GM23338 (cell line): ENCODE measurements around the gene OMA1. TPM values are rescaled to one million over a fixed set of nuclear protein-coding genes. Genes with fewer than 3 reads are reported as not detected.

Source experiments
- ATAC-seq: fragments of 200-7000 bp; cut with Tn5 transposase; 3 replicates; pipeline ENCODE4 v1.9.1; 2020
- DNase-seq: peaks from one replicate; pipeline ENCODE4 v3.0.0-alpha.2; 2015; ENCODE audit warnings: low spot score
- H2AFZ ChIP-seq: fragments of 200-600 bp; sonication (generic); 2 replicates; pipeline ENCODE4 v1.8.0; 2016; ENCODE audit warnings: antibody characterized with exemption, mild to moderate bottlenecking, moderate library complexity
- H3F3A ChIP-seq: fragments of 200-600 bp; sonication (generic); replicated peaks from 2 replicates; pipeline ENCODE4 v1.8.0; 2017; ENCODE audit warnings: antibody characterized with exemption, mixed run types, low read depth
- H3K27ac ChIP-seq: fragments of 200-600 bp; sonication (generic); 2 replicates; pipeline ENCODE4 v1.6.1; 2016; ENCODE audit warnings: low read depth
- H3K27me3 ChIP-seq: fragments of 200-600 bp; sonication (generic); 2 replicates; pipeline ENCODE4 v1.8.0; 2016; ENCODE audit warnings: mild to moderate bottlenecking, mixed run types, moderate library complexity; ENCODE audit not compliant: insufficient read depth
- H3K36me3 ChIP-seq: fragments of 200-600 bp; sonication (generic); 2 replicates; pipeline ENCODE4 v1.8.0; 2016; ENCODE audit warnings: mild to moderate bottlenecking; ENCODE audit not compliant: insufficient read depth
- H3K4me1 ChIP-seq: fragments of 200-600 bp; sonication (generic); 2 replicates; pipeline ENCODE4 v1.8.0; 2016; ENCODE audit warnings: mild to moderate bottlenecking, moderate library complexity; ENCODE audit not compliant: insufficient read depth
- H3K4me2 ChIP-seq: fragments of 200-600 bp; sonication (generic); 2 replicates; pipeline ENCODE4 v1.7.1; 2017; ENCODE audit warnings: mixed run types
- H3K4me3 ChIP-seq: fragments of 200-600 bp; sonication (generic); 2 replicates; pipeline ENCODE4 v1.6.1; 2016; ENCODE audit warnings: mixed run types
- H3K79me2 ChIP-seq: fragments of 200-600 bp; sonication (generic); replicated peaks from 2 replicates; pipeline ENCODE4 v1.8.0; 2017; ENCODE audit warnings: mild to moderate bottlenecking; ENCODE audit not compliant: insufficient read depth
- H3K9me2 ChIP-seq: fragments of 200-600 bp; sonication (generic); 2 replicates; pipeline ENCODE4 v1.8.0; 2017; ENCODE audit not compliant: insufficient read depth
- H4K20me1 ChIP-seq: fragments of 200-600 bp; sonication (generic); replicated peaks from 2 replicates; pipeline ENCODE4 v1.8.0; 2017; ENCODE audit warnings: mild to moderate bottlenecking; ENCODE audit not compliant: insufficient read depth
- H3K27ac Mint-ChIP-seq: 2 replicates; pipeline ENCODE4 v1.8.0; 2020; ENCODE audit warnings: inconsistent platforms, mild to moderate bottlenecking, moderate library complexity, mixed read lengths
- H3K27me3 Mint-ChIP-seq: 3 replicates; pipeline ENCODE4 v1.8.0; 2022; ENCODE audit warnings: low read depth, mild to moderate bottlenecking, moderate library complexity, mixed read lengths, inconsistent platforms; ENCODE audit not compliant: insufficient read depth, poor library complexity
- H3K36me3 Mint-ChIP-seq: 3 replicates; pipeline ENCODE4 v1.8.0; 2021; ENCODE audit warnings: low read depth, mild to moderate bottlenecking, inconsistent platforms, moderate library complexity, mixed read lengths
- H3K4me1 Mint-ChIP-seq: 3 replicates; pipeline ENCODE4 v1.8.0; 2020; ENCODE audit warnings: mild to moderate bottlenecking, inconsistent platforms, mixed read lengths
- H3K4me3 Mint-ChIP-seq: 3 replicates; pipeline ENCODE4 v1.8.0; 2021; ENCODE audit warnings: moderate library complexity, mild to moderate bottlenecking, inconsistent platforms, mixed read lengths
- H3K9me3 Mint-ChIP-seq: 3 replicates; pipeline ENCODE4 v1.8.0; 2020; ENCODE audit warnings: moderate library complexity, mild to moderate bottlenecking, inconsistent platforms, mixed read lengths
- CREB1 ChIP-seq: fragments of 250-450 bp; sonication (Bioruptor Pico); IDR thresholded peaks from 2 replicates; pipeline ENCODE4 v1.5.0; 2020; ENCODE audit warnings: low read depth, mild to moderate bottlenecking, moderate library complexity
- JUNB ChIP-seq: IDR thresholded peaks from one replicate; pipeline ENCODE4 v1.6.1; 2016; ENCODE audit warnings: antibody characterized with exemption; ENCODE audit not compliant: unreplicated experiment
- NANOG ChIP-seq: IDR thresholded peaks from 2 replicates; pipeline ENCODE4 v1.6.1; 2016; ENCODE audit warnings: antibody characterized with exemption, borderline replicate concordance
- STAT1 ChIP-seq: IDR thresholded peaks from one replicate; pipeline ENCODE4 v1.6.1; 2016; ENCODE audit warnings: antibody characterized with exemption; ENCODE audit not compliant: unreplicated experiment
- ZNF331 ChIP-seq: fragments of 250-450 bp; sonication (Bioruptor Pico); IDR thresholded peaks from 2 replicates; pipeline ENCODE4 v1.5.0; 2020; ENCODE audit warnings: low read depth, mild to moderate bottlenecking, moderate library complexity
- polyA plus RNA-seq: library from polyadenylated mRNA; unstranded; fragments of >200 nt; fragmentation: Nextera tagmentation; extraction: Ambion mirVana; gene quantifications from 2 replicates; pipeline ENCODE4 v1.2.1, GENCODE V29; 2016
- total RNA-seq: library from RNA; depleted of rRNA; stranded (reverse); fragments of >200 nt; shearing (Covaris generic); gene quantifications from 2 replicates; pipeline ENCODE4 v1.2.3, GENCODE V29; 2014
- TF ChIP-seq, protein P1 (sequence below): fragments of 250-450 bp; sonication (Bioruptor Pico); IDR thresholded peaks from 2 replicates; pipeline ENCODE4 v1.5.0; 2020; ENCODE audit warnings: mild to moderate bottlenecking, moderate library complexity
- TF ChIP-seq, protein P2 (sequence below), 2 experiments: fragments of 200-600 bp in 1 of 2; sonication (generic) in 1 of 2; conservative IDR thresholded peaks; 2 replicates each; pipeline versions ENCODE4 v1.5.1 to v1.6.1; 2016 to 2017; ENCODE audit warnings: antibody characterized with exemption in 2 of 2, low read depth in 2 of 2, mild to moderate bottlenecking in 2 of 2, moderate library complexity in 1 of 2
- TF ChIP-seq, protein P3 (sequence below): IDR thresholded peaks from one replicate; pipeline ENCODE4 v1.6.1; 2018; ENCODE audit warnings: antibody characterized with exemption; ENCODE audit not compliant: unreplicated experiment

OMA1 gene
- total and polyA plus RNA-seq, 2 experiments from 2014 or later, result 21.3 to 33.1 TPM

DNA sequence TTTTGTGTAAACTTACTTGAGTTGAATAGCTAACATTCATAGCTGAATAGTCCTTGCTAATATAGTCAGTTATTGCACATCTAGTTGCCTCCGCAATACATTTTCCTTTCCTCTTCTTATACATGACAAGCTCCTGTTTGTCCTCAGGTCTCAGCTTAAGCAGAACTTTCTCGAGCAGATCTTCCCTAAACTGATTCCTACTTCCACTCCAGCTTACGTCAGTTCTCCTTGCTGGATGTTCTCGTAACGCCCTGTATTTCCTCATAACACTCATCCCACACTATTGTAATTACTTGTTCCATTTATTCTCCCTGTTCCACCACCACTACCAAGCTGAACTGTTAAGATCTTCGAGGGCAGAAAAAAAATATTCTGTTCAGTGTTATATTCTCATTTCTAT, 15.1 kb upstream of the OMA1 start:
- H3K36me3 ChIP-seq, result no peaks in the 10 kb centered on the region
- no peaks in the 10 kb centered on the region for H3K79me2 ChIP-seq
- Mint-ChIP-seq H3K4me1 (peaks cover 12% of the 10 kb centered on the region), H3K36me3 (no peaks in the 10 kb centered on the region; the same call in 2 of the 3 replicates), H3K27me3 (no peaks in the 10 kb centered on the region), H3K9me3 (peaks cover 9% of the 10 kb centered on the region; the same call in 1 of the 3 replicates), H3K27ac (no peak overlapping the region), H3K4me3 (no peak overlapping the region)
- H3K4me1 ChIP-seq, result peaks cover 10% of the 10 kb centered on the region
- DNase-seq, result no peak
- H3K4me2 ChIP-seq, result no peak overlapping the region
- H4K20me1 ChIP-seq, result no peaks in the 10 kb centered on the region
- no peaks in the 10 kb centered on the region for H3K9me2 ChIP-seq
- no peak for ATAC-seq
- TF ChIP-seq, protein P1, sequence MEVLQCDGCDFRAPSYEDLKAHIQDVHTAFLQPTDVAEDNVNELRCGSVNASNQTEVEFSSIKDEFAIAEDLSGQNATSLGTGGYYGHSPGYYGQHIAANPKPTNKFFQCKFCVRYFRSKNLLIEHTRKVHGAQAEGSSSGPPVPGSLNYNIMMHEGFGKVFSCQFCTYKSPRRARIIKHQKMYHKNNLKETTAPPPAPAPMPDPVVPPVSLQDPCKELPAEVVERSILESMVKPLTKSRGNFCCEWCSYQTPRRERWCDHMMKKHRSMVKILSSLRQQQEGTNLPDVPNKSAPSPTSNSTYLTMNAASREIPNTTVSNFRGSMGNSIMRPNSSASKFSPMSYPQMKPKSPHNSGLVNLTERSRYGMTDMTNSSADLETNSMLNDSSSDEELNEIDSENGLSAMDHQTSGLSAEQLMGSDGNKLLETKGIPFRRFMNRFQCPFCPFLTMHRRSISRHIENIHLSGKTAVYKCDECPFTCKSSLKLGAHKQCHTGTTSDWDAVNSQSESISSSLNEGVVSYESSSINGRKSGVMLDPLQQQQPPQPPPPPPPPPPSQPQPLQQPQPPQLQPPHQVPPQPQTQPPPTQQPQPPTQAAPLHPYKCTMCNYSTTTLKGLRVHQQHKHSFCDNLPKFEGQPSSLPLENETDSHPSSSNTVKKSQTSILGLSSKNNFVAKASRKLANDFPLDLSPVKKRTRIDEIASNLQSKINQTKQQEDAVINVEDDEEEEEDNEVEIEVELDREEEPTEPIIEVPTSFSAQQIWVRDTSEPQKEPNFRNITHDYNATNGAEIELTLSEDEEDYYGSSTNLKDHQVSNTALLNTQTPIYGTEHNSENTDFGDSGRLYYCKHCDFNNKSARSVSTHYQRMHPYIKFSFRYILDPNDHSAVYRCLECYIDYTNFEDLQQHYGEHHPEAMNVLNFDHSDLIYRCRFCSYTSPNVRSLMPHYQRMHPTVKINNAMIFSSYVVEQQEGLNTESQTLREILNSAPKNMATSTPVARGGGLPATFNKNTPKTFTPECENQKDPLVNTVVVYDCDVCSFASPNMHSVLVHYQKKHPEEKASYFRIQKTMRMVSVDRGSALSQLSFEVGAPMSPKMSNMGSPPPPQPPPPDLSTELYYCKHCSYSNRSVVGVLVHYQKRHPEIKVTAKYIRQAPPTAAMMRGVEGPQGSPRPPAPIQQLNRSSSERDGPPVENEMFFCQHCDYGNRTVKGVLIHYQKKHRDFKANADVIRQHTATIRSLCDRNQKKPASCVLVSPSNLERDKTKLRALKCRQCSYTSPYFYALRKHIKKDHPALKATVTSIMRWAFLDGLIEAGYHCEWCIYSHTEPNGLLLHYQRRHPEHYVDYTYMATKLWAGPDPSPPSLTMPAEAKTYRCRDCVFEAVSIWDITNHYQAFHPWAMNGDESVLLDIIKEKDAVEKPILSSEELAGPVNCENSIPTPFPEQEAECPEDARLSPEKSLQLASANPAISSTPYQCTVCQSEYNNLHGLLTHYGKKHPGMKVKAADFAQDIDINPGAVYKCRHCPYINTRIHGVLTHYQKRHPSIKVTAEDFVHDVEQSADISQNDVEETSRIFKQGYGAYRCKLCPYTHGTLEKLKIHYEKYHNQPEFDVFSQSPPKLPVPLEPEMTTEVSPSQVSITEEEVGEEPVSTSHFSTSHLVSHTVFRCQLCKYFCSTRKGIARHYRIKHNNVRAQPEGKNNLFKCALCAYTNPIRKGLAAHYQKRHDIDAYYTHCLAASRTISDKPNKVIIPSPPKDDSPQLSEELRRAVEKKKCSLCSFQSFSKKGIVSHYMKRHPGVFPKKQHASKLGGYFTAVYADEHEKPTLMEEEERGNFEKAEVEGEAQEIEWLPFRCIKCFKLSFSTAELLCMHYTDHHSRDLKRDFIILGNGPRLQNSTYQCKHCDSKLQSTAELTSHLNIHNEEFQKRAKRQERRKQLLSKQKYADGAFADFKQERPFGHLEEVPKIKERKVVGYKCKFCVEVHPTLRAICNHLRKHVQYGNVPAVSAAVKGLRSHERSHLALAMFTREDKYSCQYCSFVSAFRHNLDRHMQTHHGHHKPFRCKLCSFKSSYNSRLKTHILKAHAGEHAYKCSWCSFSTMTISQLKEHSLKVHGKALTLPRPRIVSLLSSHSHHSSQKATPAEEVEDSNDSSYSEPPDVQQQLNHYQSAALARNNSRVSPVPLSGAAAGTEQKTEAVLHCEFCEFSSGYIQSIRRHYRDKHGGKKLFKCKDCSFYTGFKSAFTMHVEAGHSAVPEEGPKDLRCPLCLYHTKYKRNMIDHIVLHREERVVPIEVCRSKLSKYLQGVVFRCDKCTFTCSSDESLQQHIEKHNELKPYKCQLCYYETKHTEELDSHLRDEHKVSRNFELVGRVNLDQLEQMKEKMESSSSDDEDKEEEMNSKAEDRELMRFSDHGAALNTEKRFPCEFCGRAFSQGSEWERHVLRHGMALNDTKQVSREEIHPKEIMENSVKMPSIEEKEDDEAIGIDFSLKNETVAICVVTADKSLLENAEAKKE (CRISPR knock-in tag), result no peak
- no peak for TF ChIP-seq JUNB
- no peak for TF ChIP-seq NANOG
- TF ChIP-seq CREB1 (CRISPR knock-in tag), result no peak
- TF ChIP-seq, protein P2, sequence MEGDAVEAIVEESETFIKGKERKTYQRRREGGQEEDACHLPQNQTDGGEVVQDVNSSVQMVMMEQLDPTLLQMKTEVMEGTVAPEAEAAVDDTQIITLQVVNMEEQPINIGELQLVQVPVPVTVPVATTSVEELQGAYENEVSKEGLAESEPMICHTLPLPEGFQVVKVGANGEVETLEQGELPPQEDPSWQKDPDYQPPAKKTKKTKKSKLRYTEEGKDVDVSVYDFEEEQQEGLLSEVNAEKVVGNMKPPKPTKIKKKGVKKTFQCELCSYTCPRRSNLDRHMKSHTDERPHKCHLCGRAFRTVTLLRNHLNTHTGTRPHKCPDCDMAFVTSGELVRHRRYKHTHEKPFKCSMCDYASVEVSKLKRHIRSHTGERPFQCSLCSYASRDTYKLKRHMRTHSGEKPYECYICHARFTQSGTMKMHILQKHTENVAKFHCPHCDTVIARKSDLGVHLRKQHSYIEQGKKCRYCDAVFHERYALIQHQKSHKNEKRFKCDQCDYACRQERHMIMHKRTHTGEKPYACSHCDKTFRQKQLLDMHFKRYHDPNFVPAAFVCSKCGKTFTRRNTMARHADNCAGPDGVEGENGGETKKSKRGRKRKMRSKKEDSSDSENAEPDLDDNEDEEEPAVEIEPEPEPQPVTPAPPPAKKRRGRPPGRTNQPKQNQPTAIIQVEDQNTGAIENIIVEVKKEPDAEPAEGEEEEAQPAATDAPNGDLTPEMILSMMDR (conservative IDR thresholded peaks at IDR 0.05; ENCODE audit: low read depth in 2 of 2), result no peak
- TF ChIP-seq ZNF331 (CRISPR knock-in tag), result no peak
- TF ChIP-seq, protein P3, sequence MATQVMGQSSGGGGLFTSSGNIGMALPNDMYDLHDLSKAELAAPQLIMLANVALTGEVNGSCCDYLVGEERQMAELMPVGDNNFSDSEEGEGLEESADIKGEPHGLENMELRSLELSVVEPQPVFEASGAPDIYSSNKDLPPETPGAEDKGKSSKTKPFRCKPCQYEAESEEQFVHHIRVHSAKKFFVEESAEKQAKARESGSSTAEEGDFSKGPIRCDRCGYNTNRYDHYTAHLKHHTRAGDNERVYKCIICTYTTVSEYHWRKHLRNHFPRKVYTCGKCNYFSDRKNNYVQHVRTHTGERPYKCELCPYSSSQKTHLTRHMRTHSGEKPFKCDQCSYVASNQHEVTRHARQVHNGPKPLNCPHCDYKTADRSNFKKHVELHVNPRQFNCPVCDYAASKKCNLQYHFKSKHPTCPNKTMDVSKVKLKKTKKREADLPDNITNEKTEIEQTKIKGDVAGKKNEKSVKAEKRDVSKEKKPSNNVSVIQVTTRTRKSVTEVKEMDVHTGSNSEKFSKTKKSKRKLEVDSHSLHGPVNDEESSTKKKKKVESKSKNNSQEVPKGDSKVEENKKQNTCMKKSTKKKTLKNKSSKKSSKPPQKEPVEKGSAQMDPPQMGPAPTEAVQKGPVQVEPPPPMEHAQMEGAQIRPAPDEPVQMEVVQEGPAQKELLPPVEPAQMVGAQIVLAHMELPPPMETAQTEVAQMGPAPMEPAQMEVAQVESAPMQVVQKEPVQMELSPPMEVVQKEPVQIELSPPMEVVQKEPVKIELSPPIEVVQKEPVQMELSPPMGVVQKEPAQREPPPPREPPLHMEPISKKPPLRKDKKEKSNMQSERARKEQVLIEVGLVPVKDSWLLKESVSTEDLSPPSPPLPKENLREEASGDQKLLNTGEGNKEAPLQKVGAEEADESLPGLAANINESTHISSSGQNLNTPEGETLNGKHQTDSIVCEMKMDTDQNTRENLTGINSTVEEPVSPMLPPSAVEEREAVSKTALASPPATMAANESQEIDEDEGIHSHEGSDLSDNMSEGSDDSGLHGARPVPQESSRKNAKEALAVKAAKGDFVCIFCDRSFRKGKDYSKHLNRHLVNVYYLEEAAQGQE, result no peak
- TF ChIP-seq STAT1, result no peak
- no peak overlapping the region for H2AFZ ChIP-seq
- H3K27me3 ChIP-seq, result no peaks in the 10 kb centered on the region
- no peak overlapping the region for H3K27ac ChIP-seq
- H3K4me3 ChIP-seq, result no peak overlapping the region
- no peaks in the 10 kb centered on the region for H3F3A ChIP-seq
